ENCODE measurements around the gene PCDHB8. TPM values are rescaled to one million over a fixed set of nuclear protein-coding genes. Genes with fewer than 3 reads are reported as not detected.
"Not testable (repeated sequence)": the region's sequence is repeated elsewhere in the genome, so short reads cannot be mapped to it uniquely, and the experiment has no call there.

The PCDHB8 gene
- polyA plus RNA-seq, 1 donor from 2014 or later, result 0.81 TPM

GRCh38 chr5:141201126-141201525 lies 23.5 kb downstream of the PCDHB8 start:
- H3K9me3 ChIP-seq (ENCODE audit: low read length), result peaks cover 34% of the 10 kb centered on the region
- not testable (repeated sequence) for H3K4me3 ChIP-seq (ENCODE audit: low read length)

GRCh38 chr5:141201646-141202045 lies 24.1 kb downstream of the PCDHB8 start:
- H3K4me2 ChIP-seq (ENCODE audit: low read length); H2AFZ ChIP-seq (ENCODE audit: low read depth, low read length); H3K36me3 ChIP-seq (ENCODE audit: insufficient read depth, low read length); H3K9me2 ChIP-seq (ENCODE audit: insufficient read depth, low read length); H3K9ac ChIP-seq (ENCODE audit: low read length); H3F3A ChIP-seq (ENCODE audit: insufficient read depth, low read length, poor library complexity, severe bottlenecking); H4K20me1 ChIP-seq (ENCODE audit: insufficient read depth); H3K27ac ChIP-seq (ENCODE audit: low read length); H3K79me2 ChIP-seq (replicated peaks; ENCODE audit: insufficient read depth, low read length); H3K27me3 ChIP-seq (ENCODE audit: insufficient read depth, low read depth, low read length); H3K4me3 ChIP-seq (ENCODE audit: low read length): not testable (repeated sequence)
- peaks cover 29% of the 10 kb centered on the region for H3K9me3 ChIP-seq (ENCODE audit: low read length)

More at GRCh38 chr5:141201126-141201525, 23.5 kb downstream of the PCDHB8 start:
- H4K20me1 ChIP-seq (ENCODE audit: insufficient read depth); H3K27ac ChIP-seq (ENCODE audit: low read length); H3K9me2 ChIP-seq (ENCODE audit: insufficient read depth, low read length); H3K36me3 ChIP-seq (ENCODE audit: insufficient read depth, low read length); H3K27me3 ChIP-seq (ENCODE audit: insufficient read depth, low read depth, low read length); H3F3A ChIP-seq (ENCODE audit: insufficient read depth, low read length, poor library complexity, severe bottlenecking); H3K9ac ChIP-seq (ENCODE audit: low read length); H3K4me2 ChIP-seq (ENCODE audit: low read length); H2AFZ ChIP-seq (ENCODE audit: low read depth, low read length); H3K79me2 ChIP-seq (replicated peaks; ENCODE audit: insufficient read depth, low read length): not testable (repeated sequence)

- Histone ChIP-seq H2AFZ (ENCODE audit: low read depth, low read length) (no peak within 1 kb of the TSS), H3K9ac (ENCODE audit: low read length) (no peak within 1 kb of the TSS), H3K9me3 (ENCODE audit: low read length) (peaks cover 12% of the 10 kb centered on the region), H3F3A (ENCODE audit: insufficient read depth, low read length, poor library complexity, severe bottlenecking) (no peaks in the 10 kb centered on the region), H3K9me2 (ENCODE audit: insufficient read depth, low read length) (no peaks in the 10 kb centered on the region), H3K4me3 (ENCODE audit: low read length) (no peak within 1 kb of the TSS), H3K4me2 (ENCODE audit: low read length) (no peak within 1 kb of the TSS), H3K27ac (ENCODE audit: low read length) (no peak within 1 kb of the TSS), H4K20me1 (ENCODE audit: insufficient read depth) (no peaks in the 10 kb centered on the region), H3K36me3 (ENCODE audit: insufficient read depth, low read length) (peaks cover 4% of the 10 kb centered on the region), H3K79me2 (replicated peaks; ENCODE audit: insufficient read depth, low read length) (no peaks in the 10 kb centered on the region), H3K27me3 (ENCODE audit: insufficient read depth, low read depth, low read length) (no peaks in the 10 kb centered on the region)
- TF ChIP-seq EZH2 (IDR thresholded peaks at IDR 0.05; ENCODE audit: borderline replicate concordance, insufficient read depth, low read length, poor library complexity, severe bottlenecking), result no peak
- TF ChIP-seq TAF1 (IDR thresholded peaks at IDR 0.05; ENCODE audit: low read depth), result no peak
- no peak for TF ChIP-seq CTCF (IDR thresholded peaks at IDR 0.05; ENCODE audit: poor library complexity, severe bottlenecking)
- TF ChIP-seq EP300 (conservative IDR thresholded peaks at IDR 0.05; ENCODE audit: poor library complexity, severe bottlenecking), result no peak
- no peak for TF ChIP-seq REST (IDR thresholded peaks at IDR 0.05; ENCODE audit: borderline replicate concordance)
- TF ChIP-seq RAD21 (conservative IDR thresholded peaks at IDR 0.05), result no peak
- TF ChIP-seq MXI1 (conservative IDR thresholded peaks at IDR 0.05; ENCODE audit: poor library complexity, severe bottlenecking), result no peak
- no peak for TF ChIP-seq POLR2AphosphoS5 (IDR thresholded peaks at IDR 0.05)
- TF ChIP-seq SMC3 (conservative IDR thresholded peaks at IDR 0.05; ENCODE audit: poor library complexity), result no peak
These were observed 30.9 kb downstream of the PCDHB8 start, which contains the start of gene PCDHB12 for GRCh38 chr5:141208478-141208877. PCDHB12 (plus strand) TSS chr5:141208719; CDS start chr5:141208908, 189 bp downstream.

- not testable (repeated sequence) for H3K4me3 ChIP-seq (ENCODE audit: low read length); H4K20me1 ChIP-seq (ENCODE audit: insufficient read depth); H3K4me2 ChIP-seq (ENCODE audit: low read length); H2AFZ ChIP-seq (ENCODE audit: low read depth, low read length); H3F3A ChIP-seq (ENCODE audit: insufficient read depth, low read length, poor library complexity, severe bottlenecking); H3K9me2 ChIP-seq (ENCODE audit: insufficient read depth, low read length); H3K27ac ChIP-seq (ENCODE audit: low read length); H3K36me3 ChIP-seq (ENCODE audit: insufficient read depth, low read length); H3K27me3 ChIP-seq (ENCODE audit: insufficient read depth, low read depth, low read length); H3K9ac ChIP-seq (ENCODE audit: low read length); H3K79me2 ChIP-seq (replicated peaks; ENCODE audit: insufficient read depth, low read length)
- peaks cover 12% of the 10 kb centered on the region for H3K9me3 ChIP-seq (ENCODE audit: low read length)
These were observed 32.7 kb downstream of the PCDHB8 start for GRCh38 chr5:141210281-141210680.

- not testable (repeated sequence) for H3K79me2 ChIP-seq (replicated peaks; ENCODE audit: insufficient read depth, low read length); H2AFZ ChIP-seq (ENCODE audit: low read depth, low read length); H3K9ac ChIP-seq (ENCODE audit: low read length); H4K20me1 ChIP-seq (ENCODE audit: insufficient read depth); H3K4me3 ChIP-seq (ENCODE audit: low read length); H3K27ac ChIP-seq (ENCODE audit: low read length); H3K9me2 ChIP-seq (ENCODE audit: insufficient read depth, low read length); H3F3A ChIP-seq (ENCODE audit: insufficient read depth, low read length, poor library complexity, severe bottlenecking); H3K36me3 ChIP-seq (ENCODE audit: insufficient read depth, low read length); H3K4me2 ChIP-seq (ENCODE audit: low read length); H3K9me3 ChIP-seq (ENCODE audit: low read length); H3K27me3 ChIP-seq (ENCODE audit: insufficient read depth, low read depth, low read length)
These were observed 33.3 kb downstream of the PCDHB8 start for GRCh38 chr5:141210849-141211248.
